CD1c-positive myeloid dendritic cell (primary cell): Measurements from ENCODE around the gene PPP1R9B.

ENCODE experiments used
- DNase-seq: peaks from one replicate; pipeline ENCODE4 v3.0.0-alpha.2; 2016; ENCODE audit errors: extremely low spot score

PPP1R9B gene

GRCh38 chr17:50090971-50091917 is 59.2 kb downstream of the PPP1R9B start:
- DNase-seq: no peak

GRCh38 chr17:50090071-50090470 is 60.4 kb downstream of the PPP1R9B start:
- DNase-seq: no peak

GRCh38 chr17:50088952-50089825 is 61.3 kb downstream of the PPP1R9B start:
- no peak for DNase-seq

GRCh38 chr17:50087912-50088405 is 62.5 kb downstream of the PPP1R9B start:
- DNase-seq: no peak

GRCh38 chr17:50087246-50087911 is 63.1 kb downstream of the PPP1R9B start:
- DNase-seq: peak; percentile 83
